ENCODE data around the gene NIM1K.
"Not testable (repeated sequence)": the region's sequence is repeated elsewhere in the genome, so short reads cannot be mapped to it uniquely, and the experiment has no call there.

The NIM1K gene

GRCh38 chr5:43301653-43302091 lies 109.6 kb downstream of the NIM1K start:
- H3K4me3 ChIP-seq (ENCODE audit: low read length) = no peak overlapping the region
- DNase-seq (ENCODE audit: low read depth) = no peak
- TF ChIP-seq CTCF (conservative IDR thresholded peaks at IDR 0.05; ENCODE audit: low read depth, low read length) = no peak

GRCh38 chr5:43302481-43302880 lies 110.5 kb downstream of the NIM1K start:
- TF ChIP-seq CTCF (conservative IDR thresholded peaks at IDR 0.05; ENCODE audit: low read depth, low read length) = no peak

GRCh38 chr5:43303242-43303641 lies 111.2 kb downstream of the NIM1K start:
- TF ChIP-seq CTCF (conservative IDR thresholded peaks at IDR 0.05; ENCODE audit: low read depth, low read length) = no peak
- DNase-seq (ENCODE audit: low read depth) = no peak
- no peak overlapping the region for H3K4me3 ChIP-seq (ENCODE audit: low read length)

More at GRCh38 chr5:43302481-43302880, 110.5 kb downstream of the NIM1K start:
- no peak overlapping the region for H3K4me3 ChIP-seq (ENCODE audit: low read length)
- no peak for DNase-seq (ENCODE audit: low read depth)

- DNase-seq (ENCODE audit: low read depth) = no peak
- no peak overlapping the region for H3K4me3 ChIP-seq (ENCODE audit: low read length)
- TF ChIP-seq CTCF (conservative IDR thresholded peaks at IDR 0.05; ENCODE audit: low read depth, low read length) = no peak
Measured at GRCh38 chr5:43304525-43304924, 112.5 kb downstream of the NIM1K start.

GRCh38 chr5:43305948-43306565 lies 114.0 kb downstream of the NIM1K start:
- DNase-seq (ENCODE audit: low read depth) = no peak
- peak; percentile 73 for TF ChIP-seq CTCF (conservative IDR thresholded peaks at IDR 0.05; ENCODE audit: low read depth, low read length)

GRCh38 chr5:43306954-43307353 lies 114.9 kb downstream of the NIM1K start:
- not testable (repeated sequence) for H3K4me3 ChIP-seq (ENCODE audit: low read length); DNase-seq (ENCODE audit: low read depth)

More at GRCh38 chr5:43305948-43306565, 114.0 kb downstream of the NIM1K start:
- H3K4me3 ChIP-seq (ENCODE audit: low read length) = no peak overlapping the region

- TF ChIP-seq CTCF (conservative IDR thresholded peaks at IDR 0.05; ENCODE audit: low read depth, low read length) = no peak
- H3K4me3 ChIP-seq (ENCODE audit: low read length) = peak overlapping the region; percentile 99
- DNase-seq (ENCODE audit: low read depth) = no peak
Measured at GRCh38 chr5:43309122-43309521, 117.1 kb downstream of the NIM1K start.
